GM20000 (cell line): ENCODE data around the gene FKBP1C.
"Not testable (repeated sequence)": the region's sequence is repeated elsewhere in the genome, so short reads cannot be mapped to it uniquely, and the experiment has no call there.

Experiments
- DNase-seq: peaks from one replicate; pipeline ENCODE4 v3.0.0; 2012; ENCODE audit warnings: low spot score
- CTCF ChIP-seq: IDR thresholded peaks from 2 replicates; pipeline ENCODE4 v1.5.1; 2012; ENCODE audit warnings: mild to moderate bottlenecking, control low read depth; ENCODE audit errors: extremely low read depth, missing control alignments

The FKBP1C gene

GRCh38 chr6:63211343-63211742 lies at the start of gene FKBP1C:
TSS of gene FKBP1C (plus strand) at chr6:63211469.
- not testable (repeated sequence) for DNase-seq

GRCh38 chr6:63164047-63164803 lies 47.0 kb upstream of the FKBP1C start:
- not testable (repeated sequence) for DNase-seq

GRCh38 chr6:63174173-63174572 lies 37.1 kb upstream of the FKBP1C start:
- TF ChIP-seq CTCF = no peak
- DNase-seq = no peak

- no peak for DNase-seq
- TF ChIP-seq CTCF = no peak
Measured at GRCh38 chr6:63176181-63176580, 35.1 kb upstream of the FKBP1C start.

- no peak for DNase-seq
- TF ChIP-seq CTCF = no peak
Measured at GRCh38 chr6:63180367-63180766, 30.9 kb upstream of the FKBP1C start.

- no peak for TF ChIP-seq CTCF
- DNase-seq = no peak
Measured at GRCh38 chr6:63186970-63187369, 24.3 kb upstream of the FKBP1C start.

GRCh38 chr6:63188828-63189227 lies 22.4 kb upstream of the FKBP1C start:
- DNase-seq = no peak
- TF ChIP-seq CTCF = no peak

GRCh38 chr6:63193324-63193723 lies 17.9 kb upstream of the FKBP1C start:
- TF ChIP-seq CTCF = no peak
- DNase-seq = no peak

GRCh38 chr6:63197741-63198140 lies 13.5 kb upstream of the FKBP1C start:
- no peak for TF ChIP-seq CTCF
- no peak for DNase-seq
